NCI-H2196 (cell line): ENCODE results near the gene ARAP1.
"Not testable (repeated sequence)": the region's sequence is repeated elsewhere in the genome, so short reads cannot be mapped to it uniquely, and the experiment has no call there.

Experiments
- DNase-seq: peaks from one replicate; lab custom pipeline; 2025; ENCODE audit not compliant: unreplicated experiment; lab: John Stamatoyannopoulos, UW

ARAP1 gene

DNA sequence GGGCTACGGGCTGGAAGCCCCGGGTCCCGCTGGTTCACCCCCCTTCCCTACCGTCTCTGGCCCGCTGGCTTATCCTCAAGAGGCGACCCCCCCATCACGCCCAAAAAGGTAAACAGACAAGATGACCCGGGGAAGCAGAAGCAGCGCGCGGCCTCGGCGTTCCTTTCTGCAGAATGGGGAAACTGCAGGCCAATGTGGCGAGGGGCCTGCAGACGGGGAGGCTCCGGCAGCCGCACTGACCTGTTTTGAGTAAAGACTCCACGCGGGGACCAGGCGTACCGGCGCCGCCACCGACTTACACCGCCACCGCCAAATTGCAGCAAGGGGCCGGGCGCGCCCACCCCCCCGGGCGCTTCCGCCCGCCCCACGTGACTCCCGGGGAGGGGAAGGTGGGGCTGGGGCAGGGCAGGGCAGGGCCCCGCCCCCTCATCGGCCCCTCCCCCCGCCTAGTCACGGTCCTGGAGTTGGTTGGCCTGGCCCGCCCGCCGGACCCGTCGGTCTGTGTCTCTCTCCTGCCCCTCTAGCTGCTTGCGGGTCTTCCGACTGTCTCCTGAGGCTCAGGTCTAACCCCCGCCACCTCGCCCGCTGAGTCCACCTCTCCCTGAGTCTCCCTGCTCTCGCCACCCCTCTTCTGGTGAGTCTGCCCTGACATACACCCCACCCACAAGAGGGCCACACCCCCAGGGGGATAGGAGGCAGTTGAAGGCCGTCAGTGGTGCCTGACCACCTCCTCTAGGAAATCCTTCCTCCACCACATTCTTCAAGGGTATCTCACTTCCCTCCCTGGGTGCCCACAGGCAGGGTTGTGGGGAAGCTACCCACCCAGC lies at the start of gene ARAP1:
Gene ARAP1 (minus strand): TSS at position 321 of the 827 bp plus-strand sequence. CDS start 25,280 bp downstream, outside the sequence.
- DNase-seq, result peak; percentile 66

DNA sequence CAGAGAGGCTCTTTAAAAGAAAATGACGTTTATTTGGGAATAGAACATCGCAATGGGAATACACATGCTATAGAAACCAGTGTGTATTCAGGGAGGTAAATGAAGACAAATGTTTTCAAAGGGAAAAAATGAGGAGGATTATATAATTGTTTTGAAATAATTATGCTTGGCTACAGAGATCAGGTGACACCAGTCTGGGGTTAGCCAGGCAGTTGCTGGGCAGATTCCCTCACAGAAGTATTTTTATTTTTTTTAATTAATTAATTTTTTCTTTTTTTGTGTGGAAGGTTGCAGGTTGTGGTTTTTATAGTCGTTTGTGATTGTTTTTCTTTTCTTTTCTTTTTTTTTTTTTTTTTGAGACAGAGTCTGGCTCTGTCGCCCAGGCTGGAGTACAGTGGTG lies 47.2 kb upstream of the ARAP1 start:
- no peak for DNase-seq

- no peak for DNase-seq
Measured at GRCh38 chr11:72798361-72798760, 46.2 kb upstream of the ARAP1 start.

- DNase-seq, result peak; percentile 98
Measured at GRCh38 chr11:72793425-72794367, 41.5 kb upstream of the ARAP1 start, which contains the start of gene STARD10. Gene STARD10, minus strand, starts transcription at chr11:72794047. Its CDS starts 12,866 bp downstream, at chr11:72781181.

GRCh38 chr11:72793076-72793424 lies 40.8 kb upstream of the ARAP1 start:
- no peak for DNase-seq

- no peak for DNase-seq
Measured at GRCh38 chr11:72792437-72793021, 40.3 kb upstream of the ARAP1 start.

DNA sequence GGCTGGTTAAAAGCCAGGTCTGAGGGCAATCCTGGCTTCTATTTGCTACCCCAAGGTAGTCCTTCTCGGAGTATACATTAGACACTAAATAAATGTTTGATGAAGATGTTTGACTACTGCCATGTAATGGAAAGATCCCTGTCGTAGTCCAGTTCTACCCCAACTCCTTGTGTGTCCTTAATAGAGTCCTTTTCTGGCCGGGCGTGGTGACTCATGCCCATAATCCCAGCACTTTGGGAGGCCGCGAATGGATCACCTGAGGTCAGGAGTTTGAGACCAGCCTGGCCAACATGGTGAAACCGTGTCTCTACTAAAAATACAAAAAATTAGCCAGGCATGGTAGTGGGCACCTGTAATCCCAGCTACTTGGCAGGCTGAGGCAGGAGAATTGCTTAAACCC lies 39.0 kb upstream of the ARAP1 start:
- not testable (repeated sequence) for DNase-seq

DNA sequence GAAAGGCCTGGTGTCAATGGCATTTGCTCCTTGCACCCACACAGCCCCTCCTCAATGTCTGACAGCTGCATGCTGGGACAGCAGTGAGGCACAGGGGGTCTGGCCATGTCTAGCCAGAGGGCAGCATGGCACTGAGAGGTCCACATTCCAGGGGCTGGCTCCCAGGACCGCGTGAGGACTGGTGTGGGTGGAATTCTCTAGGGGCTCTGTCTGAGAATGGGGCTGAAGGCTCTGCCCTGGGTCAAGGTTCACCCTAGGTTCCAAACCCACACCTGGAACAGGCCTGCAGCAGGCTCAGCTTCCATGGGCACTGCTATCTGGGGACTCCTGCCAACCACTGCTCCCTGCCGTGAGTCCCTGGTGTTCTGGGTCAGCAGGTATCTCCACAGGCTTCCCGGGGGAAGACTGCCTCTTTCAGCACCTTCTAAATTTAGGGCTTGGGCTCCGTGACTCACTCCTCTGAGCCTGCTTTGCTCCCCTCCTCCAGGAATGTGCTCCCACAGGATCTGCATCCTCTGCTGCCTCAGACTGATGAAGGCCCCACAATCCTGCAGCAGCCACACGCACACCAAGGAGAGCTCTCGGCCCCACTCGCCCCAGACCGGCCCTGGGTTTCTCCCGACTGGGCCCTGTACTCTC lies 37.4 kb upstream of the ARAP1 start:
- DNase-seq, result no peak

DNA sequence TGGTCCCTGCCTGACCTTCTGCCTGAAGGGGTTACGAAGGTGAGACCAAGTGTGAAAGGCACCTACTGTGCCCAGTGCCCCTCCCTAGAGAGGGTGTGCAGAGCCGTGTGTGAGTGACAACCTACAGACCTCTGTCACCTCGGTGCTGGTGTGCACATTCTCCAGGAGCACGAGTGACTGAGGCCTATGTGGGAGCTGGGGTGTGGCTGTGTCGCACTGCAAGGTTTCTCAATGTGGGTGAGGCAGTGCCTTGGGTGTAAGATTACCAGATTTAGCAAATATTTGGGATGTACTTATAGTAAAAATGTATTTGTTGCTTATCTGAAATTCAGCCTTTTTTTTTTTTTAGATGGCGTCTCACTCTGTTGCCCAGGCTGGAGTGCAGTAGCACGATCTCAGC lies 36.0 kb upstream of the ARAP1 start:
- DNase-seq, result no peak

GRCh38 chr11:72787216-72788104 lies 35.3 kb upstream of the ARAP1 start:
- DNase-seq, result no peak

DNA sequence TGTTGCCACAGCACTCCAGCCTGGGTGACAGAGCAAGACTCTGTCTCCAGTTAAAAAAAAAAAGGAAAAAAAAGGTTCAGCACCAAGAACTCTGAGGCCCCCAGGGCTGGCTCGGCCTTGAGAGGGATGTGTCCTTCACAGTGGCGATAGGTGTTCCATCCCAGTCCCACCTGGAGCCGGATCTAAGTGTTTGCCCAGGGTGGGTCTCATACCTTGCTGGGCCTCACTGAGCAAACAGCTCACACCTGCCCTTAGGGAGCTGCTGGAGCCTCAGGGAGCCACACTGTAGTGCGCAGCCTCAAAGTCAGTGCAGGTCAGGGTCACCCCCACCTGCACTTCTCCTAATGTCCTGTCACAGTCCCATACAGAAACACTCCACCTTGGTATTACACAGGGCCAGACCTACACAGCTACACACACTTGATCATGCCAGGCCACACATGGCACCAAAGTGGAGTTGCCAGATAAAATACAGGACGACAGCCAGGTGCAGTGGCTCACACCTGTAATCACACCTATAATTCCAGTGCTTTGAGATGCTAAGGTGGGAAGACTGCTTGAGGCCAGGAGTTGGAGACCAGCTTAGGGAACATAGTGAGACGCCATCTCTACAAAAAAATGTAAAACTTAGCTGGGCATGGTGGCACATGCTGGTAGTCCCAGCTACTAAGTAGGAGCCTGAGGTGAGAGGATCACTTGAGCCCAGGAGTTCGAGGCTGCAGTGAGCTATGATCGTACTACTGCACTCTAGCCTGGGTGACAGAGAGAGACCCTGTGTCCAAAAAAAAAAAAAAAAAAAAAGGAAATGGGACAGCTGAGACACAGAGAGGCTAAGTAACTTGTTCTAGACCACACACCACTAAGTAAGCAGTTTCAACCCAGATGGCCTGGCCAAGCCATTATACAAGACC lies 34.4 kb upstream of the ARAP1 start:
- peak; percentile 43 for DNase-seq

GRCh38 chr11:72784662-72785061 lies 32.5 kb upstream of the ARAP1 start:
- no peak for DNase-seq

- DNase-seq, result no peak
Measured at GRCh38 chr11:72783144-72783905, 31.1 kb upstream of the ARAP1 start.

GRCh38 chr11:72782081-72782920 lies 30.1 kb upstream of the ARAP1 start:
- DNase-seq, result peak; percentile 64

DNA sequence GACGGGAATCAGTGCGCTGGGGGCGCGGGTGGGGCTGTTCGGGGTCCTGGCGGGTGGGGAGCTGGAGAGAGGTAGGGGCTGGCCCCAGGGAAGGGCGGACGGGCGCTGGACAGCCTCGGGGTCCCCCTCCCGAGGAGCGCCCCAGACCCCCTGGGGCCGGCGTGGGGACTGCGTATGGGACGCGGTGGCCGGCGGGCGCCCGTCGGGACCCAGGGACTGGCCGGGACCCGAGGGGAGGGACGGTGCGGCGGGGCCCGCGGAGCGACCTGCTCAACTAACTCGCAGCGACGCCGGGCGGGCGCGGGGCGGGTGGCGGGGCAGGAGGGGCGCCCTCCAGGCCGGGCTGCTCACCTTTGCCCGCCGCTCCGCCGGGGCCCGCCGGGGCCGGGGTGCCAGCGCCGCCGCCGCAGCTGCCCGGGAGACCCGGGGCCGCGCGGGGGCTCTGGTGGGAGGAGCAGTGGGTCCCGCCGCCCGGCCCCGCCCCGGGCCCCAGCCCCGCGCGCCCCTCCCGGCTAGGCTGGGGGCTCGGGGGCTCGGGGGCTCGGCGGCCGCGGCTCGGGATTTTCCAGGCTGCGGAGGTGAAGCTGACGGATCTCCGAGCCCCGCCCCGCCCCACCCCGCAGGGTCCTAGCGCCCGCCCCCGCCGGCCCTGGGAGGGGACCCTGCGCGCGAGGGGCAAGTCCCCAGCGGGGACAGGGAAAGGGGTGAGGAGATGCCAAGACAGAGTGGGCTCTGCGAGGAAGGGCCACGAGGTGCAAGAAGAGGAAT lies 29.3 kb upstream of the ARAP1 start:
- DNase-seq, result peak; percentile 28

GRCh38 chr11:72781063-72781312 lies 28.8 kb upstream of the ARAP1 start:
- no peak for DNase-seq
